ENCODE measurements around the gene ANP32A. TPM values are rescaled to one million over a fixed set of nuclear protein-coding genes. Genes with fewer than 3 reads are reported as not detected.

Gene ANP32A
- total RNA-seq, 1 donor from 2014 or later = 248 TPM

- peaks cover 5% of the 10 kb centered on the region for H3K27me3 Mint-ChIP-seq (ENCODE audit: unreplicated experiment)
- no peak for DNase-seq (ENCODE audit: low spot score)
- H3K9me3 Mint-ChIP-seq (ENCODE audit: unreplicated experiment) = no peaks in the 10 kb centered on the region
- TF ChIP-seq, protein P1, sequence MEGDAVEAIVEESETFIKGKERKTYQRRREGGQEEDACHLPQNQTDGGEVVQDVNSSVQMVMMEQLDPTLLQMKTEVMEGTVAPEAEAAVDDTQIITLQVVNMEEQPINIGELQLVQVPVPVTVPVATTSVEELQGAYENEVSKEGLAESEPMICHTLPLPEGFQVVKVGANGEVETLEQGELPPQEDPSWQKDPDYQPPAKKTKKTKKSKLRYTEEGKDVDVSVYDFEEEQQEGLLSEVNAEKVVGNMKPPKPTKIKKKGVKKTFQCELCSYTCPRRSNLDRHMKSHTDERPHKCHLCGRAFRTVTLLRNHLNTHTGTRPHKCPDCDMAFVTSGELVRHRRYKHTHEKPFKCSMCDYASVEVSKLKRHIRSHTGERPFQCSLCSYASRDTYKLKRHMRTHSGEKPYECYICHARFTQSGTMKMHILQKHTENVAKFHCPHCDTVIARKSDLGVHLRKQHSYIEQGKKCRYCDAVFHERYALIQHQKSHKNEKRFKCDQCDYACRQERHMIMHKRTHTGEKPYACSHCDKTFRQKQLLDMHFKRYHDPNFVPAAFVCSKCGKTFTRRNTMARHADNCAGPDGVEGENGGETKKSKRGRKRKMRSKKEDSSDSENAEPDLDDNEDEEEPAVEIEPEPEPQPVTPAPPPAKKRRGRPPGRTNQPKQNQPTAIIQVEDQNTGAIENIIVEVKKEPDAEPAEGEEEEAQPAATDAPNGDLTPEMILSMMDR (IDR thresholded peaks at IDR 0.05; ENCODE audit: unreplicated experiment) = no peak
- no peak overlapping the region for H3K27ac Mint-ChIP-seq (ENCODE audit: unreplicated experiment)
- H3K4me1 Mint-ChIP-seq (ENCODE audit: unreplicated experiment) = peaks cover 7% of the 10 kb centered on the region
- H3K4me3 Mint-ChIP-seq (ENCODE audit: unreplicated experiment) = no peak overlapping the region
- H3K36me3 Mint-ChIP-seq (ENCODE audit: low read depth, unreplicated experiment) = no peaks in the 10 kb centered on the region
These were observed 50.5 kb downstream of the ANP32A start for GRCh38 chr15:68770216-68770615.

- no peak for DNase-seq (ENCODE audit: low spot score)
- Mint-ChIP-seq H3K4me1 (ENCODE audit: unreplicated experiment) (peaks cover 7% of the 10 kb centered on the region), H3K27ac (ENCODE audit: unreplicated experiment) (no peak overlapping the region), H3K4me3 (ENCODE audit: unreplicated experiment) (no peak overlapping the region), H3K27me3 (ENCODE audit: unreplicated experiment) (peaks cover 5% of the 10 kb centered on the region), H3K36me3 (ENCODE audit: low read depth, unreplicated experiment) (no peaks in the 10 kb centered on the region), H3K9me3 (ENCODE audit: unreplicated experiment) (no peaks in the 10 kb centered on the region)
- TF ChIP-seq, protein P1 (IDR thresholded peaks at IDR 0.05; ENCODE audit: unreplicated experiment) = no peak
These were observed 51.0 kb downstream of the ANP32A start for GRCh38 chr15:68769702-68770101.

GRCh38 chr15:68768321-68768720 is 52.4 kb downstream of the ANP32A start:
- Mint-ChIP-seq H3K4me3 (ENCODE audit: unreplicated experiment) (no peak overlapping the region), H3K36me3 (ENCODE audit: low read depth, unreplicated experiment) (no peaks in the 10 kb centered on the region), H3K27me3 (ENCODE audit: unreplicated experiment) (peaks cover 5% of the 10 kb centered on the region), H3K27ac (ENCODE audit: unreplicated experiment) (no peak overlapping the region), H3K4me1 (ENCODE audit: unreplicated experiment) (peaks cover 10% of the 10 kb centered on the region), H3K9me3 (ENCODE audit: unreplicated experiment) (no peaks in the 10 kb centered on the region)
- TF ChIP-seq, protein P1 (IDR thresholded peaks at IDR 0.05; ENCODE audit: unreplicated experiment) = no peak
- DNase-seq (ENCODE audit: low spot score) = no peak

DNA sequence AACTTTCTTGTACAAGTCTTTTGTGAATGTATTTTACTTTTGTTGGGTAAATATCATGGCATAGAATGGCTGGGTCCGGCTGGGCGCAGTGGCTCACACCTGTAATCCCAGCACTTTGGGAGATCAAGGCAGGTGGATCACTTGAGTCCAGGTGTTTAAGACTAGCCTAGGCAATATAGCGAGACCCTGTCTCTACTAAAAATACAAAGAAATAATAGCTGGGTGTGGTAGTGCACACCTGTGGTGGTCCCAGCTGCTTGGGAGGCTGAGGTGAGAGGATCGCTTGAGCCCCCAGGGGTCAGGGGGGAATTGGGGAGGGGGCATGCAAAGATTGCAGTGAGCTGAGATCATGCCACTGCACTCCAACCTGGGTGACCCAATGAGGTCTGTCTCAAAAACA is 52.9 kb downstream of the ANP32A start:
- TF ChIP-seq, protein P1 (IDR thresholded peaks at IDR 0.05; ENCODE audit: unreplicated experiment) = no peak
- H3K27me3 Mint-ChIP-seq (ENCODE audit: unreplicated experiment) = peaks cover 5% of the 10 kb centered on the region
- H3K4me1 Mint-ChIP-seq (ENCODE audit: unreplicated experiment) = peaks cover 15% of the 10 kb centered on the region
- no peaks in the 10 kb centered on the region for H3K36me3 Mint-ChIP-seq (ENCODE audit: low read depth, unreplicated experiment)
- no peak overlapping the region for H3K27ac Mint-ChIP-seq (ENCODE audit: unreplicated experiment)
- no peaks in the 10 kb centered on the region for H3K9me3 Mint-ChIP-seq (ENCODE audit: unreplicated experiment)
- H3K4me3 Mint-ChIP-seq (ENCODE audit: unreplicated experiment) = no peak overlapping the region
- no peak for DNase-seq (ENCODE audit: low spot score)

DNA sequence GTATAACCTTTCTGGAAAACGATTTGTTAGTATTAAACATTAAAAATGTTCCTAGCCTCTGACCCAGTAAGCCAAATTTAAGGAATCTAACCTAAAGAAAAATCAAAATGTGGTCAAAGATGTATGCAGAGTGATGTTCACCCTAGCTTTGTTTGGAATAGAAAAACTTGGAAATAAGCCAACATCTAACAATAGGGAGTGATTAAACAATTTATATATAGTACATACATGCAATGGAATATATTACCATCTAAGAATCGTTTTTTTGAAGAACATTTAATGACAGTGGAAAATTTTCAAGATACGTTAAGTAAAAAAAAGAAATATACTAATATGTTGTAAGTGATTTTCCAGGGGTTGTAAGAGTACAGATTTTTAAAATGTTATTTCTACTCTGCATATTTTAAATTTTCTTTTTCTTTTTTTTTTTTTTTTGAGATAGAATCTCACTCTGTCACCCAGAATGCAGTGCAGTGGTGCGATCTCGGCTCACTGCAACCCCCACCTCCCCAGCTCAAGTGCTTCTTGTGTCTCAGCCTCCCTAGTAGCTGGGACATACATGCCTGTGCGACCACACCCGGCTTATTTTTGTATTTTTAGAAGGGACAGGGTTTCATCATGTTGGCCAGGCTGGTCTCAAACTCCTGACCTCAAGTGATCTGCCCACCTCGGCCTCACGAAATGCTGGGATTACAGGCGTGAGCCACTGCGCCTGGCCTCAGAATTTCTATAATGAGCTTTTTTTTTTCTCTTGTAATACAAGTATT is 54.9 kb downstream of the ANP32A start:
- no peak for DNase-seq (ENCODE audit: low spot score)
- Mint-ChIP-seq H3K36me3 (ENCODE audit: low read depth, unreplicated experiment) (no peaks in the 10 kb centered on the region), H3K27ac (ENCODE audit: unreplicated experiment) (no peak overlapping the region), H3K9me3 (ENCODE audit: unreplicated experiment) (no peaks in the 10 kb centered on the region), H3K27me3 (ENCODE audit: unreplicated experiment) (no peaks in the 10 kb centered on the region), H3K4me1 (ENCODE audit: unreplicated experiment) (peaks cover 20% of the 10 kb centered on the region), H3K4me3 (ENCODE audit: unreplicated experiment) (no peak overlapping the region)
- TF ChIP-seq, protein P1 (IDR thresholded peaks at IDR 0.05; ENCODE audit: unreplicated experiment) = no peak

Measured in endothelial cell (in vitro differentiated cells).